ENCODE results near the gene CCS.

DNA sequence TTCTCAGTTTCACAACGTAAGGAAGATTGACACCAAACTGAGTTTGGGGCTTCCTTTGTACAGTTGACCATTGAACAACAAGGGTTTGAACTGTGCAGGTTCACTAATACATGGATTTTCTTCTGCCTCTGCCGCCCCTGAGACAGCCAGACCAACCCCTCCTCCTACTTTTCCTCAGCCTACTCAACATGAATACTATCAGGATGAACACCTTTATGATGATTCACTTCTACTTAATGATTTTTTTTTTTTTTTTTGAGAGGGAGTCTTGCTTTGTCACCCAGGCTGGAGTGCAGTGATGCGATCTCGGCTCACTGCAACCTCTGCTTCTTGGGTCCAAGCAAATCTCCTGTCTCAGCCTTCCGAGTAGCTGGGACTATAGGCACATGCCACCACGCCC lies 60.1 kb downstream of the CCS start:
- TF ChIP-seq, protein P1, sequence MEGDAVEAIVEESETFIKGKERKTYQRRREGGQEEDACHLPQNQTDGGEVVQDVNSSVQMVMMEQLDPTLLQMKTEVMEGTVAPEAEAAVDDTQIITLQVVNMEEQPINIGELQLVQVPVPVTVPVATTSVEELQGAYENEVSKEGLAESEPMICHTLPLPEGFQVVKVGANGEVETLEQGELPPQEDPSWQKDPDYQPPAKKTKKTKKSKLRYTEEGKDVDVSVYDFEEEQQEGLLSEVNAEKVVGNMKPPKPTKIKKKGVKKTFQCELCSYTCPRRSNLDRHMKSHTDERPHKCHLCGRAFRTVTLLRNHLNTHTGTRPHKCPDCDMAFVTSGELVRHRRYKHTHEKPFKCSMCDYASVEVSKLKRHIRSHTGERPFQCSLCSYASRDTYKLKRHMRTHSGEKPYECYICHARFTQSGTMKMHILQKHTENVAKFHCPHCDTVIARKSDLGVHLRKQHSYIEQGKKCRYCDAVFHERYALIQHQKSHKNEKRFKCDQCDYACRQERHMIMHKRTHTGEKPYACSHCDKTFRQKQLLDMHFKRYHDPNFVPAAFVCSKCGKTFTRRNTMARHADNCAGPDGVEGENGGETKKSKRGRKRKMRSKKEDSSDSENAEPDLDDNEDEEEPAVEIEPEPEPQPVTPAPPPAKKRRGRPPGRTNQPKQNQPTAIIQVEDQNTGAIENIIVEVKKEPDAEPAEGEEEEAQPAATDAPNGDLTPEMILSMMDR (IDR thresholded peaks at IDR 0.05; ENCODE audit: insufficient read depth, low read length, poor library complexity, severe bottlenecking): no peak
- TF ChIP-seq EZH2phosphoT487 (conservative IDR thresholded peaks at IDR 0.05; ENCODE audit: low read length): no peak
